GM13976 (cell line): Measurements from ENCODE around the gene MAP1LC3B2.

Experiments
- DNase-seq: peaks from one replicate; pipeline ENCODE4 v3.0.0; 2012; ENCODE audit warnings: low spot score
- in situ Hi-C: fragments of 300-500 bp; cut with MboI; formaldehyde crosslinking; loops from one replicate; pipeline ENCODE4 v1.12.0; 2022; ENCODE audit warnings: low sequenced_read_pairs, mixed read lengths, inconsistent platforms; ENCODE audit not compliant: unreplicated experiment
- TF ChIP-seq, protein P1 (sequence below): IDR thresholded peaks from 2 replicates; pipeline ENCODE4 v1.5.1; 2012; ENCODE audit warnings: borderline replicate concordance, mild to moderate bottlenecking; ENCODE audit not compliant: insufficient read depth; ENCODE audit errors: extremely low read depth, missing control alignments, control extremely low read depth

MAP1LC3B2 gene

DNA sequence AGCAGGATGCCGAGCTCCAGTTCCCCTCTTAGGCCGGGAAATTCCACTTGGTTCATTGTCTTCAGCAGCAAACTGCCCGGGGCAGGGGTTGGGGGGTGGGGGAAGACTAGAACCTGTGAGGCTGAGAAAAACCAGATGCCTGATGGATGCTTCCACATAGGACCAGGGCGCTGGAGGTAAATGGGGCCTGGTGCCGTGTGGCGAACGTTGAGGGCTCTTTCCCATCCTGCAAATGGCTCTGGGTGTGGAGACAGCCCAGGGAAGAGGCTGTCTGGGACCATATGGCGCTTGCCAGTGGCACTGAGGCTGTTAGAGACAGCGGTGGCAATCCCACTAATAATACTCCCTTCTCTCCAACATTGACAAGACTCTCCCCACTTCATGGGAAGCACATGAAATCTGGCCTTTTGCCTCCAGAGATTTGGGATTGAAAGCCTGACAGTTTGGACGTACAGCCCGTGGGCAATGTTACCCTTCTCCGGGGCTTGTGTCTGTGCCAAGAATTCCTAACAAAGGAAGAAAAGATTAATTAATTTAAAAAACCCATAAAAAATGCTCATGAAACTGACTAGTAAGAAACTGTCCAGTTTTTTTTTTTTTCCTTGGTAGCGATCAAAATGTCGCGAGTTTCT, 44.5 kb downstream of the MAP1LC3B2 start:
- in situ Hi-C loops: no loop called here
- no peak for DNase-seq
- TF ChIP-seq, protein P1, sequence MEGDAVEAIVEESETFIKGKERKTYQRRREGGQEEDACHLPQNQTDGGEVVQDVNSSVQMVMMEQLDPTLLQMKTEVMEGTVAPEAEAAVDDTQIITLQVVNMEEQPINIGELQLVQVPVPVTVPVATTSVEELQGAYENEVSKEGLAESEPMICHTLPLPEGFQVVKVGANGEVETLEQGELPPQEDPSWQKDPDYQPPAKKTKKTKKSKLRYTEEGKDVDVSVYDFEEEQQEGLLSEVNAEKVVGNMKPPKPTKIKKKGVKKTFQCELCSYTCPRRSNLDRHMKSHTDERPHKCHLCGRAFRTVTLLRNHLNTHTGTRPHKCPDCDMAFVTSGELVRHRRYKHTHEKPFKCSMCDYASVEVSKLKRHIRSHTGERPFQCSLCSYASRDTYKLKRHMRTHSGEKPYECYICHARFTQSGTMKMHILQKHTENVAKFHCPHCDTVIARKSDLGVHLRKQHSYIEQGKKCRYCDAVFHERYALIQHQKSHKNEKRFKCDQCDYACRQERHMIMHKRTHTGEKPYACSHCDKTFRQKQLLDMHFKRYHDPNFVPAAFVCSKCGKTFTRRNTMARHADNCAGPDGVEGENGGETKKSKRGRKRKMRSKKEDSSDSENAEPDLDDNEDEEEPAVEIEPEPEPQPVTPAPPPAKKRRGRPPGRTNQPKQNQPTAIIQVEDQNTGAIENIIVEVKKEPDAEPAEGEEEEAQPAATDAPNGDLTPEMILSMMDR: no peak

DNA sequence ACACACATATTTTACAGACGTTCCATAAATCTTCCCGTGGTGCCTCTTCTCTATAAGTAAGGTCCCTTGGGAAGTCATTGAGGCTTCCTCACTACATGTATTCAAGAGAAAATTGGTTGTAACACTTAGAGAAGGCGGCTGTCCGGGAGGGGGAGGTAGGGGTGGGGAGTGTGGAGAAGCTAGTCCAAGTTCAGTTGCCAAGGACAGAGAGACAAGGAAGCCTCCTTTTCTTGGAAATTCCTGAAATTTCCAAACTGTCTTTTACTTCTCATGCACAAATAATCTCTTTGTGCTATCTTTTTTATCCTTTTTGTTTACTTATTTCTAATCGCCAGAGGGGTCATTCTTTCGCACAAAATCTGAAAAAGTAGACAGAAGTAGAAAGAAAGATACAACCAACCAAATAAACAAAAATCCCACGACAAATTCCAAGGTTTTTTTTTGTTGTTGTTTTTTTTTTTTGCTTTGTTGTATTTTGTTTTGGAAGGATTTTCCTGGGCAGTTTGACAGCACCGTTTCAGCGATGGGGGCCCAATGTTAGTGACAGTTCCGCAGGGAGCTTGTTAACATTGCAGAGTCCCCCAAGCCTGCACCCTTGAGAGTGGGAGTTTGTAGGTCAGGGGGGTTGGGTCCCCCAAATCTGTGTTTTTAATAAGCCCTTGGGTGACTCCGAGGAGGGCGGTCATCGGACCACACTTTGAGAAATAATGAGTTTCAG, 45.2 kb downstream of the MAP1LC3B2 start:
- DNase-seq: no peak
- in situ Hi-C loops: no loop called here

DNA sequence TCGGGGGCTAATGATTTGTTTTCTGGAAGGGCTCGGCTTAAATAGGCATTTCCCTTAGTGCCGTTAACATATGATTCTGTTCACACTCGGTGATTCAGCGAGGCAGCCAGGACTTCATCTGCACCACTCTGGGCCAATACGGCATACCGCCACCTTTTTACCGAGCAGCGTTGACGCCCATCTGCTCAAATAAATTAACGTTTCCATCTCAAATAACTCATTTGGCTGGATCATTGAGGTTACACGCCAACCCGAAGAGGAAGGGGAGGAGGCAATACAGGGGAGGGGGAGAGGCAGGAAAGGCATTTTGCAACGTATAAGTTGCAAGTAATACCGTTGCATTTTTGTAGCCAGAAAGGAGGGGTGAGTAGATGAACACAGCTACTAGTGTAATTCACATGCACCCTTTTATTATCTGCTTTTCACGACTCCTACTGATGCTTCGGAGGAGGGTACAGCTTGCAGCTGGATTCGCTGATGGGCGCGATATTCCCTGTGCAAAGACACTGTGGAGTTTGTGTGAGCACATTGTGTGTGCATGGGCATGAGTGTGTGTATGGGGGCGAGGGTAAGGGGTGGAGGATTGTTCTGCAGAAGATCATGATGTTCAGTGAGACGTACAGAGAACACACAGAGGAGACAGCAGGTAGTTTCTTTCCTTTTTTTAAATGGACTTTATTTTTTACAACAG, 45.9 kb downstream of the MAP1LC3B2 start:
- in situ Hi-C loops: no loop called here

More for the DNA sequence above, 45.2 kb downstream of the MAP1LC3B2 start:
- TF ChIP-seq, protein P1: no peak

DNA sequence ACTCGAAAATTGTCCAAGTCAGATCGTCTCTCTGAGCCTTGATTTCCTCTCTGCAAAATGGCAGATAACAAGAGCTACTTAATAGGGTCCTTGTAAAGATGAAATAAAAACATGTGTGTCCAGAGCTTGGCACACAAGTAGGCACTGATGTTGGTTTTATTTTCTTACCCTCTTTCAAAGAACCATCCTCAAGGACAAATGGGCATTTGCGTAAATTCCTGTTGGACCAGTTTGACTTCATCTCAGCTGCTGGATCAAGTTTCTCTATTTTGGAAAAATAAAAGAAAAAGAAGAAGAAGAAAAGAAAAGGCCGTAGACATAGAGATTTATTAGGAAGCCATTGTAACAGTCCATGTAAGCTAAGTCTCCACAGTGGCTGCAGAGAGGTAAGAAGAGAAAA, 47.2 kb downstream of the MAP1LC3B2 start:
- no peak for DNase-seq
- TF ChIP-seq, protein P1: no peak
- in situ Hi-C loops: no loop called here

More for the DNA sequence above, 45.9 kb downstream of the MAP1LC3B2 start:
- TF ChIP-seq, protein P1: no peak
- no peak for DNase-seq

DNA sequence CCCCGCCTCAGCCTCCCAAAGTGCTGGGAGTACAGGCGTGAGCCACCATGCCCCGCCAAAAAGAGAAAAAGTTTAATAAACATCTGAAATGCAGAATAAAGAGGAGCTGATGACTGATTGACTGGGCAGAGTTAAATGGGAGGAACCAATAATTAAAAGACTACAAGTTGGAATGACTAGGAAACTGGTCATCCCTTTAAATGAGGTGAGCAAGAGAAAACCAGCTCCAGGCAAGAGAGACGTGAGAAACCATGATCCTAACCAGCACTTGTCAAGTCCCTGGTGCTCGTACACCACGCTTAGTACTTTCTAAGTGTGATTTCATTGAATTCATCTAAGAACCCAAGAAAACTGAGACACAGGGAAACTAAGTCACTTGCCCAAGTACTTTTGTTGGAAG, 47.9 kb downstream of the MAP1LC3B2 start:
- TF ChIP-seq, protein P1: no peak
- no peak for DNase-seq
- in situ Hi-C loops: no loop called here

DNA sequence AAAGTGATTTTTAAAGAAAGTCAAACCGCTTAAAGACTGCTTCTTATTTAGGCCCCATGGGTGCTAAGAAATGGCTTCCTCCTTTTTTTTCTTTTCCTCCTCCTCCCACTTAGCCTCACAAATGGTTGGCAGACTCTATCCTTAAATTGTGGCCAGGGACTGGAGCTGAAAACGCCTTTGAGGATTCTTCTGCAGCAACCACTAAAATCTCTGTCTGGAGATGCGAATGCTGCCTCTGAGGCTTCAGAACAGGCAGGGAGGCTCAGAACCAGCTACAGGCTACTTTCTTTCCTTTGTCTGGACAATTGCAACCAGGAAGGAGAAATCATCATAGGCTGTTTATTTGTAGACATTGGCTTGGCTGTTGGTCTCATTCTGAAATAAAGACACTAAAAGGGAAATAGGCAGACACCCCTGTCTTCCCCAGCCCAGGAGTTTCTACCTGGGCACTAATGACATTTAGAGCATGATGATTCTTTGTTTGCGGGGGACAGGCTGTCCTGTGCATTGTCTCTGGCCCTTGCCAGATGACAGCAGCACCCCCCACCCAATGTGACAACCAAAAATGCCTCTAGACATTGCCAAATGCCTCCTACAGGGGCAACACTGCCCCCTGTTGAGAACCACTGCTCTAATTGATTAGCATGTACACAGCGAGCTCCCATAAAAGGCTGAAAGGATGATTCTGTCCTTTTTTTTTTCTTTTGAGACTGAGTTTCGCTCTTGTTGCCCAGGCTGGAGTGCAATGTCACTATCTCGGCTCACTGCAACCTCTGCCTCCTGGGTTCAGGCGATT, 50.3 kb downstream of the MAP1LC3B2 start:
- DNase-seq: no peak
- TF ChIP-seq, protein P1: peak; percentile 12
- in situ Hi-C loops: no loop called here
